ENCODE results near the gene LRP1-AS.
A peak's percentile ranks its signal among the peaks of the same experiment; 100 is the strongest.

The LRP1-AS gene

GRCh38 chr12:57160741-57161140 is 13.3 kb upstream of the LRP1-AS start:
- DNase-seq (ENCODE audit: low read depth, low spot score) = no peak

DNA sequence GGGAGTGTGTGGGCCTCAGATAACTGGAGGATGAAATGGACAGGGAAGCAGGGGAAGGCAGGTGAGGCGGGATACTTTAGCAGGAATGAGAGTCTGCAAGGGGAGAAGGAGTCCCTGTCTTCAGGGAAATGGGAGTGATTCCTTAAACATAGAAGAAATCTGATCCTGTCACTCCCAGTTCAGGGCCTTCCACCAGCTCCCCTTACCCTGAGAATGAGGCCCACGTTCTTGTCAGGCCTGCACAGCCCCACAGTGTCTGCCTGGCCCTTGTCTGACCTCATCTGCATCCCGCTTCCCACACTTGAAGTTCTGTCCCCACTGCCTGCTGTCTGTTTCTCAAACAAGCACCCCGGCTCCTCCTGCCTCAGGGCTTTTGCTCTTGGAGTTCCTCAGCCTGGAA is 12.6 kb upstream of the LRP1-AS start:
- no peak for DNase-seq (ENCODE audit: low read depth, low spot score)

DNA sequence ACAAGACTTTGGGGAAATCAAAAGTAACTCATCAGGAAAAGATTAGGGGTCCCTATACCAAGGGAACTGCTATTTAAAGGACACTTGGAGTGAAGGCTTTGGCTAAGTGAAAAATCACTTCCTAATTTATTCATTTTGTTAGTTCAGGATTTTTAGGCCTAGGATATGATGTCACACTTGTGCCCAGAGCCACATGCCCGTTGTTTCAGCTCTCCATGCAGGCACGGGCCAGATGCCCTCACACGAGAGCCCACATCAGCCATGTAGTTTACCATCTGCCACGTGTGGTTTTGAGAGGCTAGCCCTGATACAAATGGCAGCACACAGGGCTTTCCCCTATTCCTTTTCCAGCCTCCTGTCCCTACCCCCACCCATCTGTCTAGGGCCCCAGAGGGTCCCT is 11.9 kb upstream of the LRP1-AS start:
- DNase-seq (ENCODE audit: low read depth, low spot score) = no peak

DNA sequence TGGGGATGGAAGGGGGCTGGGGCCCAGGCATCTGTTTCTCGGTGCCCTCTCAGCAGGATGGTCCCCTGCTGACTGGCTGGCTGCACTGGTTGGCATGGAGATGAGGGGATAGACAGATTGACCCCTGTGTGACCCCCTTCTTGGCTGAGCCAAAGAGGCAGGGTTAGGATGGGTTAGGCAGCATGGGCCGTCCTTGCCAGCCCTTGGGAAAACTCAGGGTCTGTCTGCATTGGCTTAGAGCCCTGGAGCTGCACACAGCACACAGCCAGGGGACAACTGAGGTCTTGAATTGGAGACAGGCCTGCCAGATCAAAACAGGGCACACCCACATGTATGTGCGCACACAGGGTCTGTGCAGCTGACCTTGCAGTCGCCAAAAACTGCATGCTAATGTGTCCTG is 11.2 kb upstream of the LRP1-AS start:
- DNase-seq (ENCODE audit: low read depth, low spot score) = no peak

DNA sequence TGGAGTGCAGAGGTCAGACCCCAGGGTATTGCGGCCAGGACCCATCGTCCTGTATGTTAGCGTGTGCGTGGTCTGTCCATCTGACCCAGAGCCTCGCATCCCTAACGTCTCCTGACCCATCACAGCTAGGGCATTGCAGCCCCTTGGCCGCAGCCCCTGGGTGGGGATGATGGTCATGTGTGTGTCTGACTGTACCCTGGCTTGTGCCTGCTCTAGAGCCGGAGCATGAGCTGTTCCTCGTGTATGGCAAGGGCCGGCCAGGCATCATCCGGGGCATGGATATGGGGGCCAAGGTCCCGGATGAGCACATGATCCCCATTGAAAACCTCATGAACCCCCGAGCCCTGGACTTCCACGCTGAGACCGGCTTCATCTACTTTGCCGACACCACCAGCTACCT is 10.8 kb upstream of the LRP1-AS start:
- no peak for DNase-seq (ENCODE audit: low read depth, low spot score)

DNA sequence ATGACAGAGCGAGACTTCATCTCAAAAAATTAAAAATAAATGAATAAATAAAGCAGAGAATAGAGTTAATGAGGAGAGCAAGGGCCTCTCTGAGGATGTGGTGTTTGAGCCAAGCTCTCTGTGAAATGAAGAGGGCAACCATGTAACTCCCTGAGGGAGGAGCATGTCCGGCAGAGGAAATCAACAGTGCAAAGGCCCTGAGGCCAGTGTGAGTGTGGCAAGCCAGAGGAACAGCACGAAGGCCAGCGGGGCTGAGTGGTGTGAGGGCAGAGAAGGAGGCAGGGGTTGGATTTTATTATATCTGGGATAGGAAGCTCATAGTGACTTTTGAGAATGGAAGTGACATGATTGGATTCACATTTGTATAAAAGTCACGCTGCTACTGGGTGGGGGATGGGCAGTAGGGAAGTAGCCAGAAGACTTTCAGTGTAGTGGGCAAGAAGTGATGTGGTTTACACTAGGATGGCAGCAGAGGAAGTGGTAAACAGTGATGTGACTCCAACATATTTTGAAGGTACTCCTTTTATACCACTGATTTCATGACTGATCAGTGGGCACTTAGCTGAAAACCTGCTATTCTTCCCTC is 10.3 kb upstream of the LRP1-AS start:
- DNase-seq (ENCODE audit: low read depth, low spot score) = no peak

DNA sequence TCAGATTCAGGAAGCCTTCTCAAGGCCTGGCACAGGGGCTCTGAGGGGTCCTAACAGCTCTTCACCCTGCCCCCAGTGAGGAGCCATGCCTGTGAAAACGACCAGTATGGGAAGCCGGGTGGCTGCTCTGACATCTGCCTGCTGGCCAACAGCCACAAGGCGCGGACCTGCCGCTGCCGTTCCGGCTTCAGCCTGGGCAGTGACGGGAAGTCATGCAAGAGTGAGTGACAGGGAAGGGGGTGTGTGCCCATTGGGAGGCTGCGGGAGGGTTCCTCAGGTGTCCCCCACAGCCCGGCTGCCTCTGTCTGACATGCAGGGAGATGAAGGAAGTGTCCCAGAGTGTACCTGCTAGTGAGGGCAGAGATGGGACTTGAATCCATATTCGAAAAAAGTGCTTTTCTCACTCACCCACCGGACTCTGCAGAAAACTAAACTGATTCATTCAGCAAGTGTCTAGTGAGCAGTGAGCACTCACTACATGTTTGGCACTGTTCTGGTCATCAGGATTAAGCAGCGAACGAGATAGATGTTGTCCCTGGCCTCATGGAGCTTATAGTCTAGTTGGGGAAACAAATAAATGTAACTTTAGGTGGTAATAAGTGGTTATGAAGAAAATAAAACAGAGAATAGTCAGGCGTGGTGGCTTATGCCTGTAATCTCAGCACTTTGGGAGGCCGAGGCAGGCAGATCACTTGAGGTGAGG is 9.4 kb upstream of the LRP1-AS start:
- DNase-seq (ENCODE audit: low read depth, low spot score) = no peak

DNA sequence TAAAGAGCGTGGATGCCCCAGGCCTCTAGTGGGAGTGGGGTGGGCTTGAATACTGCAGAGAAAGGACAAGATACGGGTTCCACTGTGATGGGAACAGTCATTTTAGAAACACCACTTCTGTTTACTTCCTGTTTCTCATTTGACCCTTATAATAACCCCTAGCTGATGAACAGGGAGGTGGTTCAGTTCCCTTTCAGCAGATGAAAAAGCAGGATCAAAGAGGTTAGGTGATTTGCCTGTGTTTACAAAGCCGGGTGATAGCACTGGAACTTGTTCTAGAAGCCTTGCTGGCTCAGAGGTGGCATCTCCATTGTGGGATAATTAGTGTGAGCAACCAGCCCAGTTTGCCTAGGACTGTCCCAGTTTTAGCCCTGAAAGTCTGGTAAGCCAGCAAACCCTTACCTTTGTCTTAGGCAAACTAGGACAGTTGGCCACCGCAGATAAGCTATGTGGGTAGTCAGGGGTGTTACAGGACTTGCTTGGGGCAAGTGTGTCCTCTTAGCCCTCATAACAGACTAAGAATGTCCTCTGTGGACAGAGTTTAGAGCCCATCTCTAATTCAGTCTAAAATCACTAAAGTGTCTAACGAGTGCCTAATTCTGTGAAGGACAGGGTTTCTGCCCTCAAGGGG is 7.5 kb upstream of the LRP1-AS start:
- DNase-seq (ENCODE audit: low read depth, low spot score) = no peak

DNA sequence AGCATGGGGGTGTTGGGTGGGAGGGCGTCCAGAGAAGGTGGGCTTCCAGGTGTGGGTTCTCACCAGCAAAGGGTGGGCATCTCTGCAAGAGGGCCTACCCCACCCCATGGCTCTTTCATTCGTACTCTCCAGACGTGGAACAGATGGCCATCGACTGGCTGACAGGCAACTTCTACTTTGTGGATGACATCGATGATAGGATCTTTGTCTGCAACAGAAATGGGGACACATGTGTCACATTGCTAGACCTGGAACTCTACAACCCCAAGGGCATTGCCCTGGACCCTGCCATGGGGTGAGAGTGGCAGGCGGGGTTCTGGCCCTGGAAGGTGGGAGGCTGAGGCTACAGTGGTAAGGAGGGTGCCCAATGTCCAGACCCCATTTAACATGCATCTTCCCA is 6.7 kb upstream of the LRP1-AS start:
- DNase-seq (ENCODE audit: low read depth, low spot score) = no peak

DNA sequence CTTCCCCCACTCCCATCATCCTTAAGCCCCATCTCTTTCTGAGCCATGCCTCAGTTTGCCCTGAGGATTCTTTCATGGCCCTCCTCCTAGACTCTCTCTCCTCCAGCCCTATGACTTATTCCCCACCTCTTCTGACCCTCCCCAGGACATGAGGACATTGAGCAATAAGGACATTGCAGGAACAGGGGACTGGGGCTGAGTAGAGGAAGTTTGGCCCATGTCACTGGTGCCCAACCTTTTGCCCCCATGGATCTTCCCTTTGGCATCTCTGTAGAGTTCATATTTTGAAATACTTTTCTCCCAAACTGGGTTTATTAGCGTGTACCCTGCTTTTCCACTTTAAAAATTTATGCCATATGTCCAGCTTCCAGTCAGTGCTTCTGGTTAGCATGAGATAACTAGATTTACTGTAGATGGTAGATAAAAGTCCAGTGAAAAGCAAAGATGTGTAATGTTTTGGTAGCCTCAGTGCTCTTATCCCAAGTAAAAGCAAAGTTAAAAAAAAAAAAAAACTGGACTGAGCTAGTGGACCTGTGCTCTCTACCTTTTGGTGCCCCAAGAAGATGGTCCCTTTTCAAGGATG is 6.1 kb upstream of the LRP1-AS start:
- no peak for DNase-seq (ENCODE audit: low read depth, low spot score)

DNA sequence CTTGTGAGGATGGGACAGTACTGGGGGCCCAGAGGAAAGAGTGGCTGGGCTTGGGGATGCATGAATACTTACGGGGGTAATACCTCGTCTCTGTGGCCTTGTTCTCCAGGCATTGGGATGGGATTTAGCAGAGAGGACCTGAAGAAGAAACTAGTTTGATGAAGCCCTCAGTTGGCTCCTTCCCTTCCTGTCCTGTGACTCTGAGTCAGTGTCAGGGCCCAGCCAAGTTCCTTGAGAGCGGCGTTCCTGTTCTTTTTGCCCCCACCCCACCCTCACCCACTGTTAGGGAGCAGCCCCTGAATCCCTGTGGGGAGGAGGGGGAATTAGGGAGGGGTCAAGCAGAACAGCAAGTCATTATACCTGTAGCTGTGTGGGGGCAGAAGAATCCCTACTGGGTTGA is 5.2 kb upstream of the LRP1-AS start:
- DNase-seq (ENCODE audit: low read depth, low spot score) = peak; percentile 49

DNA sequence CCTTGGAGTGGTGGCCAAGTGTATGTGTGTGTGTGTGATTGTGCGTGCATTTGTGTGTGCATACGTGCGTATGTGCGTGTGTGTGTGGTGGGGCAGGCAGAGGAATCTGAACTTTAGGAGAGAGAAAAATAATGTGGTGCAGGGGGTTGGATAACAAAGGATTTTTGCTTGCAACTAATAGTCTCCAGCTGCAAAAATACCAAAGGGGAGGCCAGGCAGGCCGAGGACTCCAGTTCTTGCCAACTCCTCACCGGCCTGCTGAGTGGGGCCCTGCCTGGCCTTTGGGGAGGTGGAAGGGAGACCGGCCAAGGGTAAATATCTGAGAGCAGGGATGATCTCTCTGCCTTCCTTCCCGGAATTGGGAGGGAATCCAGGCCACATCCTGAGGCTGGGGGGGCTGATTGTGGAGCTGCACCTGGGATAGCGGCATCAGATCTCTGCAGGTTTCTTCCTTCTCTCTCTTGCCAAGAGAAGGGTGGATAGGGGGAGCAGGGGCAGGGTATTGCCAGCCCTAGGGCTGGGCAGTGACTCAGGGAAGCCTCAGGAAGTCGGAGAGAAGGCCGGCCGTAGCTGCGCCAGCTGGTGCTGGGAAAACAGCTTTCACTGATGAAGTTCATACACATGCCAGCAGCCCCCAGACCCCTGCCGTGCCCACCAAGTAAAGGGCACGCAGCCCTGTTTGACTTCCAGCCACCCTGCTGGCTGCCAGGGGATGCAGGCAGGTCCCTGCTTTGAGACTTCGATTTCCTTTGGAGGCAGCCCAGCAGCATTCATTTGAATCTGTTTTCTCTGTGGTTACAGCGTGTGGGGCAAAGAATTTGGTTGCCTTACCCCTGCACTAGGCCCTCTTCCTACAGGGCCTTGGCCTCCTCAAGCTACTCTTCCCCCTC is 4.6 kb upstream of the LRP1-AS start:
- peak; percentile 76 for DNase-seq (ENCODE audit: low read depth, low spot score)

DNA sequence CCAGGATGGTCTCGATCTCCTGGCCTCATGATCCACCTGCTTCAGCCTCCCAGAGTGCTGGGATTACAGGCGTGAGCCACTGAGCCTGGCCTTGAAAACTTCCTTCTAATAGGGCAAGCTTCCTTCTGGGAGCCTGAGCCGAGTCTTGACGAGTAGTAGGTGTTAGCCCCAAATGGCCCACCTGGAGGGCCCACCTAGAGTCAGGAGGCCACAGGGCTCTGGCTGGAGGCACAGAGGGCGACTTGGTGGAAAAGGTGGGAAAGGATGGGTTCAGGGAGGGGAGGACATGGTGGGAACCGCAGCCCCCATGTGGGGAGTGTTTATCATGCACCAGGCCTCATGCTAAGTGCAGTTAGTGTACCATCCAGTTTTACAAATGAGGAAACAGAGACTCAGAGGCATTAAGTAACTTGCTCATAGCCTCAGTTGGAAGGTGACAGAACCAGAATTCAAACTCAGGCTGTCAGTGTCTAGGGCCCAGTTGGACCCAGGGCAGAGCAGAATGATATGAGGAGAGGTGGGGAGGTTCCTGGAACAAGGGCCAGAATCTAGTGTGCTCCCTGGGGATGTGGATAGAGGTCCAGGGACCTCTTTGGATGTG is 3.1 kb upstream of the LRP1-AS start:
- no peak for DNase-seq (ENCODE audit: low read depth, low spot score)

GRCh38 chr12:57149245-57149900 is 2.0 kb upstream of the LRP1-AS start:
- DNase-seq (ENCODE audit: low read depth, low spot score) = no peak

DNA sequence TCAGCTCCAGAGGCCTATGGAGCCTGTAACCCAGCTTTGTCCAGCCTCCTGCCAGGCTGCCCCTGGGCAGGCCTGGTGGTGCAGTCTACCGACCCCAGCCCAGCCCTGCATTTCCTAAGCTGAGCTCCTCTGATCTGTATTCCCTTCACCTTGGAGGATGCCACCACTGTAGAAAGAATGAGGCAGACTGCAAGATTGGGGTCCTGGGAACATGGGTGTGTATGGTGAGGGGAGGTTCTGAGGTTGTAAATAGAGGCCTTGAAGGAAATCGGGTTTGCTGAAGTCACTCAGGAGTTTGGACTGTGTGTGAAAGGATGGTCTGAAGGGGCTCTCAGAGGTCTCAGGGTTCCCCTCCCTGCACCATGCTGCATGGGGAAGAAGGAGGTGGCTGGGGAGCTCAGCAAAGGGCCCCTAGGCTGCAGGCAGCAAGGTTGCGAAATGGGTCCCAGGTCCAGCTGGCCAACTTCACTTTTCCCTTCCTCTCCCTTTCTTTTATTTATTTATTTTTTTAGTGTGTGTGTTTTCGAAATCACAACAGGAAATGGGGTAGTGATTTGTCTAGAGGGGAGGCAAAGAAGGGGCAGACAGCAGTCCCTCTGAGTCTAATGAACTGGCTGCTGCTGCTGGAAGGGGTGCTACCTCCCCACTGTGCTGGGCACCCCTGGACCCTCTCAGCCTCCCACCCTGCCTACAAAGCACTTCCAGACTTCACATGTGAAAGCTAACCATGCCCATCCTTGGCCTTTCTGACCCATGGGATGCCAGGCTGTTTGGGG is 1.2 kb upstream of the LRP1-AS start:
- no peak for DNase-seq (ENCODE audit: low read depth, low spot score)

DNA sequence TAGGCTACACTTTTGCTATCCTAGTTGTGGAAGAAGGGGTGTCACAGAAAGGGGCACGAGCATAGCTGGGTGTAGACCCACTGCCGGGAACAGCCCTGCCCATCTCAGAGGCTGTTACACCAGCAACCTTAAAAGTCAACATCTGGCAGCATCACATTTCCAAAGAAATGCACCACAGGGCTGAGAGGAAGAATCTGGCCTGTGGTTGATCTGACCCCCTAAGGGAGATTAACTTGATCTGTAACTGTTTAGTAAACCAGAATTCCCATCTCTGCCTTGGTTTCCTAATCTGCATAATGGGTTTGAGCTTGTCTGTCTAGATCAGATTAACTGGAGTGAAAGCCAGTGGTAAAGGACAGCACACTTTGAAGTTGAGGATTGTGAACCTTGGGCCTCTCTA is 1.3 kb downstream of the LRP1-AS start:
- DNase-seq (ENCODE audit: low read depth, low spot score) = no peak

GRCh38 chr12:57145460-57146059 is 1.9 kb downstream of the LRP1-AS start:
- no peak for DNase-seq (ENCODE audit: low read depth, low spot score)

DNA sequence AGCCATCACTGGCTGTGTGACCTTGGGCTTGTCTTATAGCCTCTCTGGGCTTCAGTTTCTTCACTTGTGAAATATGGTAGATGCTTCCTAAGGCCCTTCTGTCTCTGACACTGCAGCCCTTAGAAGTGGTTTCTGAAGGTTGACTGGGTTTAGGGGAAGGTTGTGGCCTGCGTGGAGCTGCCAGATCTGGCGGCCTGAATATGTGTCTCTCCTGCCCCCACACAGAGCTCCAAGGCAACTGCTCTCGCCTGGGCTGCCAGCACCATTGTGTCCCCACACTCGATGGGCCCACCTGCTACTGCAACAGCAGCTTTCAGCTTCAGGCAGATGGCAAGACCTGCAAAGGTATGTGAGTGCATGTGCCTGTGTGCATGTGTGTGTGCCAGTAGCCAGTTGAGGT is 4.0 kb downstream of the LRP1-AS start:
- DNase-seq (ENCODE audit: low read depth, low spot score) = no peak

DNA sequence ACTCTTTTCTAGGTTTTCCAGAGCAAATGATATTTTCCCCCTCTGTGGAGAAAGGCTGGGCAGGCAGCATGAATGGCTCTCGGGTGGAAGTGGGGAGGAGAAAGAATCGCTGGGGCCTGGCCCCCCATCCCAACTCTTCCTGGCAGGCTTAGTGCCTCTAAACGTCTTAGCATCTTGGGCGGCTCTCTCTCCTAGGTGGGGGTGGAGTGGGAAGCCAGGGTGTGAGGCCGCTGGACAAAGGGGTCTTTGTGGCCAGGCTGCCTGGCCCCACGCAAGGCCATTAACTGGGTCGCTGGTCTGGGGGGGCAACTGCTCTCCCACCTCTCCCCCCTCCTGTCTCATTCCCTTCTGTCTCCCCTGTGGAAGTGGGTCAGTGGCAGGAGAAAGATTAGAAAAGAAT is 4.7 kb downstream of the LRP1-AS start:
- no peak for DNase-seq (ENCODE audit: low read depth, low spot score)

DNA sequence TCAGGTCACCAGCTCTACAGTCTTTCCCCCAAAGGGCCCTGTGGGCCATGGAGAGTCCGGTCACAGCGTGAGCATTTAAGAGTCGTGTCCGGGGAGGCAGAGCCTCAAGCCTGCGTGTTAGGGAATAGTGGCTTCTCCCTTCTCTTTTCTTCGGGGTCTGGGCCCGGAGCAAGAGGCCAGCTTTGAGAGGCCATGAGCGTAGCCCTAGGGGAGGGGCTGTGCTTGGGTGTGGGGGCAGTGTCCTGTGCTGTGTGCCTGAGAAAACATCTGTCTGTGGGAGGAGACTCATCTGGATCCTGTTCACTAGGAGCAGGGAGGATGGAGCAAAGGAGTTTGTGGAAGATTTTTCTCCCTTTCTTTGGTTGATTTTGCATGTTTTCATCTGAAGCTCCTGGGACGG is 5.3 kb downstream of the LRP1-AS start:
- DNase-seq (ENCODE audit: low read depth, low spot score) = no peak

Data from astrocyte of the hippocampus (primary cell).